Measurements from ENCODE around the gene MOB3A.
A peak's percentile ranks its signal among the peaks of the same experiment; 100 is the strongest.
"Not testable (repeated sequence)": the region's sequence is repeated elsewhere in the genome, so short reads cannot be mapped to it uniquely, and the experiment has no call there.

The MOB3A gene

DNA sequence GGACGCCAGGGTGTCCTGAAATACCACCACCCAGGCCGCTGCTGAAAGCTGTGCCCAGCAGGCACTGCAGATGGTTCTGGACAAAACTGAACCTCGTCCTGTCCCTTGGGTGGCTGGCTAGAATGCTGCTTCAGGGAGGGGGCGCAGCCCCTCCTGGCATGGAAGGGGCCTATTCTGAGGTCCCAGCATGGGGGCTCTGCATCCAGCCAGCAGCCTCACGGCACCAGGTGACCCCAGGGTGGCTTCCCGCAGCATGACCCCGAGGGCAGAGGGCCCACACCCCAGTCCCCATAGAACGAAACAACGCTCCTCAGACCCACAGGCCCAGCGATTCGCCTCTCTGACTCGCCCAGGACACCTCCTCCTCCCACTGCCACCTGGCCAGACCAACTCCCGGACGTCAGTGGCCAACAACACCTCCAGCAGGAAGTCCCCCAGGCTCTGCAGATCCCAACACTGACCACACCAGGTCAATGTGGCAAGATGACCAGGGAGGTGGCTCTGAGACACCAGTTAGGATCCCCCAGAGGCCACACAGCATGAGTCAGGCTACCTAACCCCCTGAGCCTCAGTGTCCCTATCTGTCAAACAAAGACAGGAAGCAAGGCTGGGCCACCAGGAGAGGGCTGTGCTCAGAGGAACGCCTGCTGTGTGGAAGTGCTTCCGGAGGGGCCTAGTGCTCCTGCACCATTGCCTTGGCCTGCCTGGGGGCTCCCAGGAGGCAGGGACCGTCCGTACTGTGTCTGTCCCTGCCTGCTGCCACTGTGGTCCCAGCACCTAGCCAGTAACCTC is 51.2 kb downstream of the MOB3A start:
- DNase-seq = no peak

DNA sequence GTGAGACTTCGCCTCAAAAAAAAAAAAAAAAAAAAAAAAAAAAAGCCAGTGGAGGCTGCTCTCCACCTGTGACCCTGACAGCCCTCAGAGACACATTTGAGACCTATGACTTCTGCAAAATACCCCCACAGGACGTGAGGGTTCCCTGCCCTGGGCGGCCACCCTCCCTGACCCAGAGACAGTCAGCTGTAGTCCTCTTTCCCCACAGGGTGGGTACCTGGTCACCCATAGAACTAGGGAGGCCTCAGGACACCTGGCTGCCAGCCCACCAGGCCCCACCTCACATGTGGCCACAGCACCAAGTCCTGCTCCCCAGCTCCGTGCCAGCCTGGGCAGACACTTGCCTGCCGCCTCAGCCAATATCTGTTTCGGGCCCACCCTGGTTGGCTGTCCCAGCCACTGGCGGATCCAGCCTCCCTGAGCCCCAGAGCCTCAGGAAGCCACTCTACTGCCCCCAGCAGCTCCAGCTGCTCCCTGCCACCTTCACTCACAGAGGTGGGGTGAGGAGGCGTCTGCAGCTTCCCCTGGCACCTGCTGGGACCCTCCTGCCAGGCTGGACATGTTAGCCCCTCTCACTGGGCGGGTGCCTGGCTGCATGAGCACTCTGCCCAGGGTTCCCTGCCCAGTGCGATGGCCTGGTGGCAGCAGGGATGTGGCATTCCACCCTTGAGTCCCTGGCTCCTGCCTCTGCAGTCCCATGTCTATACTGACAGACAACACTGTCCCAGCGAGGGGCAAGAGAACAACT is 52.0 kb downstream of the MOB3A start:
- no peak for DNase-seq

GRCh38 chr19:2043251-2043641 is 52.9 kb downstream of the MOB3A start:
- DNase-seq = no peak

- no peak for DNase-seq
Observed at GRCh38 chr19:2042485-2043250, 53.5 kb downstream of the MOB3A start.

DNA sequence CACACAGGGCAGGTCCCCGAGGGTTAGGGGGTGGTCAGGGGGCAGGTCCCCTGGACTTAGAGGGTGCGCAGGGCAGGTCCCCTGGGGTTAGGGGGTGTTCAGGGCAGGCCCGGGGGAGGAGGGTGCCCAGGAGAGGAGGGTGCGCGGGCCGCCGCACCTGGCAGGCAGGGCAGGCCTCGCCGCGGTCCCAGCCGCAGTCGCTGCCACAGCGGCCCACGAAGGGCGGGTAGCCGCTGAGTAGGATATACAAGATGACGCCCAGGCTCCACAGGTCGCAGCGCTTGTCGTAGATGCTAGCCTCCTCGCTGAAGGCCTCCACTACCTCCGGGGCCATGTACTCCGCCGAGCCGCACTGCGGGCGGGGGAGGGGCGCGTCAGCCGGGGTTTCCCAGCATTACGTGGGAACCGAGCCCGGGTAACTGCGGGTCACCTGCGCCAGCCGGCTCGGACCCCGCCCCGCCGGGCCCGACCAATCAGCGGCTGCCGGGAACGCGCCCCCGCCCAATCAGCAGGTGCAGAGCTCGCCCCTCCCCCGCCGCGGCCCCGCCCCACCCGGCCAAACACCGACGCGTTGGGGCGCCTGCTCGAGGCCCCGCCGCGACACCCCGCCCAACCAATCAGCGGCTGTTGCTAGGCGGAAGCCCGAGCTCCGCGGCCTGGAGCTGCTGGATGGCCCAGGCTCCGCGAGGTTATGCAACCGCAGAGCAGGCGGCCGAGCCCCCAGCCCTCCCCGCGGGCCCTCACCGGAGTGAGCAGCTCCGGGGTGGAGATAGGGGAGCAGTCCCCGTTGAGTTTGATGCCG is 54.2 kb downstream of the MOB3A start:
- peak; percentile 100 for DNase-seq

- no peak for DNase-seq
Observed at GRCh38 chr19:2041433-2041682, 54.8 kb downstream of the MOB3A start.

- no peak for DNase-seq
Observed at GRCh38 chr19:2040647-2041432, 55.3 kb downstream of the MOB3A start.

DNA sequence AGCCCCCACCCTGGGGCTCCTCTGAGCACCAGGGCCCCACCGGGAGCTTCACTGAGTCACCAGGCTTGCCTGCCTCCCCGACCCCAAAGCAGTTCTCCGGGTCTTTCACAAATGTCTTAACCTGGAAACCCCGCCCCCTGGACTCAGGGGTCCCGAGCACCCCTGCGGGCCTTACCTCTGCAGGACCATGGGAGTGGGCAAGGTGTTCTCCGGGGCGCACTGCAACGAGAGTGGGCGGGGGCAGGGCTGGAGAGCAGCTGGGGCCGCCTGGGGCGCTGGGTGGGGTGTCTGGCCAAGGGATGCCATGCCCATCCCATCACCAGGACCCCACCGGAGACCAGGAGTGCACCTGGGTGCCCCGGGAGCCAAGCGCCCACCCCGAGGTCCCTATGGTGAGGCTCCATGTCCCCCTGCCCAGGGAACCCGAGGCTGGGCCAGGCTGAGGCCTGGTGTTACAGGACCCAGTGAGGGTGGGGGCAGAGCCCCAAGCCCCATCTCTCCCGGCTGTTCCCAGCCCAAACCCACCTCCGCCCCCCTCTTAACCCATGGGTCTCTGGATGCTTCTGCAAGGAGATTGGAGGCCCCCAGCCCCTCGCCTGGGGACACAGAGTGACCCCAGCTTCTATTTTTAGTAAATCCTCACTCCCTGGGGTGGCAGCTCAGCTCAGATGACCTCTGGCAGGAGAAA is 56.0 kb downstream of the MOB3A start:
- DNase-seq = no peak

DNA sequence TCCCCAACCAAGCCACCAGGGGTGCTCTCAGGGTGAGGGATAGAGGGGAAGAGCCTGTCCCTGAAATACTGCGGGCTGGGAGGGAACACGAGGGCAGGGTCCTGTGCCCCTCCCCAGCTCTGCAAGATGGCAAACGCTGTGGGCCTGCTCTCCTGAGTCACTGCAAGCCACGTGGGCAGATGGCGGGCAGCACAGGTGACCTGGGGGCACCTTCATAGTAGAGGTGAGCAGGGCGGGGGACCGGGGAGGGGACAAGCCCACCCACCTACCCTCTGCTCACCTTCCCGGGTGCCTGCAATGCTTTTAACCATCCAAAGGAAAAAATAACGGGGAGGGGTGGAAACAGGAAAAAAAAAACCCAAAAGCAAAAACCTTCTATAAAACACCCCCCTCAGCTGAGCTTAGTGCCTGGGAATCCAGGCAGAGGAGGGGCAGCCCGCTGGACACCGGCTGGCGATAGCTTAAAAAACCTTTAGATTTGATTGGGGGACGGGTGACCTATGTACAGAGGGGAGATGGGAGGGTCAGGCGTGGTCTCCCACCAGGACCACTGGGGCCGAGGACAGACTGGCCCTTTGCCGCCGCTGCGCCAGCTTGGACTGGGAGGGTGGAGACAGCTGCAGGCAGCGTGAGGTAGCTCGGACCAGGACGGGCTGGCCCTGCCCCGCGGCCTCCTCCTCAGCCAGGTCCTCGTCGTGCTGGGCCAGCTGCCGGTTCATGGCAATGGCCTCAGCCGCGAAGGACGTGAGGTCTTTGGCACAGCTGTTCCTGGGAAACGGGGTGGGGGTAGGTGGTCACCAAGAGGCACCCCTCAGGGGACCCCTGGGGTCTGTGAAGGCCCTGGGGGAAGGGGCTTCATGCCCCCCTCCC is 56.8 kb downstream of the MOB3A start:
- DNase-seq = no peak

- no peak for DNase-seq
Observed at GRCh38 chr19:2038284-2039088, 57.6 kb downstream of the MOB3A start.

DNA sequence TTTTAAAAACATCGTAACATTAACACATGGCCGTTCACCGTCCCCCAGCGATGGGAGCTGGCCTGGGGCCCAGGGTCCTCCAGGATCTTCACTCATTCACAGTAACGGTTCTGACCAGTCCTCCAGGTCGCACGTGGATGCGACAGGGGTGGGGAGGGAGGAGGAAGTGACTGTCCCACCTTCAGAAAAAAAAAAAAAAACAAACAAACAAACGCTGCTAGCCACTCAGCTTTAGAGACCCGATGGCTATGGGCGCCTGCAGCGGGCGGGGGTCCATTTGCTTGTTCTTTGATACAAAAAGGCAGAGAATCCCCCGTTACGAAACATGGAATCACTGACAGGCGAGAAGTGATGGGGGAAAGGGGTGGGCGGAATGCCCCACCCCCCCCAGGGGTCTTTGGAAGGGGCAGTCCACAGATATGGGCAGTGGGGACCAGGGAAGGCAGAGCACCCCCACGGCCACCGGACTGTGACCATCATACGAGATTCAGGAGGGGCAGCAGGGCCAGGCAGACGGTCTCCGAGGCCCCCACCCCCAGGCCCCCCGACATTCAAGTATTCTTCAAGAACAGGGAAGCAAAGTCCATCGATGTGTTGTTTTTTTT is 58.4 kb downstream of the MOB3A start:
- no peak for DNase-seq

- no peak for DNase-seq
Observed at GRCh38 chr19:2036424-2036823, 59.7 kb downstream of the MOB3A start.

GRCh38 chr19:2035590-2035991 is 60.5 kb downstream of the MOB3A start:
- no peak for DNase-seq

- DNase-seq = peak; percentile 70
Observed at GRCh38 chr19:2034729-2035589, 61.2 kb downstream of the MOB3A start.

- not testable (repeated sequence) for DNase-seq
Observed at GRCh38 chr19:2034253-2034652, 61.9 kb downstream of the MOB3A start.

DNA sequence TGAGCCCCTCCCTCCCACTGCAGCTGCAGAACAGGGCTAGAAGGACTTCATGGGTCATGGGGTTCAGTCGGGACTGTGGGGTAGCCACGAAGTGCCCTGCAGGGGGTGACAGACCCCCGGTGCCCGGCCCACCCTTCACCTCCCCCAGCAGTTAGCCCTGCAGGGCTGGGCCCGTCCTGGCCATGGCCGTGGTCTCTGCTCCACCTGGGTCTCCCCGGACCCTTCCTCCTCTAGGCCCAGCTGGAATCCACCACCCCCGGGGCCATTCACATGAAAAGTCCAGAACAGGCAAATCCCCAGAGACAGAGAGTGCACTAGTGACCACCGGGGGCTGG is 62.3 kb downstream of the MOB3A start:
- DNase-seq = no peak

DNA sequence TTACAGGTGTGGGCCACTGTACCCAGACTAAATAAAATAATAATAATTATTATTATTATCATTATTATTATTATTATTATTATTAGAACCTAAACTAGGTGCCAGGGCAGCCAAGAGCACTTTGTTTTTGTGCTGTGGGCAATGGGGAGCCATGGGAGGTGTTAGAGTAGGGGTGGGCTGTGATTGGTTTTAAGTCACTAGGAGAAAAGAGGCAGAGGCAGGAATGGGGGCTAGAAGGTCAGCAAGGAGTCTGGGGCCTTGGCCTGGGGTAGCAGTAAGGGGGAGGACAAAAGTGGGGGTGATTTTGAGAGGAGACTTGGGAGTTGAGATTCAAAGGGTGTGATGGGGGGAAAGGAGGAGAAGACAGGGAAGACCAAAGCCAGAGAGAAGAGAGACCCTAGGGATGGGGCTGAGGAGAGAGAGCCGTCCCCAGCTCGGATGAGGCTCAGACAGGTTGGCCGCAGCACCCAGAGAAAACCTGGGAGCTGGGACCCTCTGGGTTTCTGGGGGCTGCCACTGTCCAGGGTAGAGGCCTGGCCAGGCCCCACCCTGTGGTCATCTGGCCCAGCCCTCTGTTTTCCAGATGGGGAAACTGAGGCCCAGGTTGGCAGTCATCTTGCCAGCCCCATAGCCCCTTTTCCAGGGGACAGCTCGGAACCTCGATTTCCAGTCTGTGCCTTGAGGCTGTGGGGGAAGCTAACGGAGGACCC is 62.9 kb downstream of the MOB3A start:
- no peak for DNase-seq
